ENCODE results near the gene MAFB.

MAFB gene

GRCh38 chr20:40702504-40702903 lies 13.5 kb upstream of the MAFB start:
- DNase-seq, result no peak

GRCh38 chr20:40698744-40699143 lies 9.7 kb upstream of the MAFB start:
- DNase-seq, result no peak

DNA sequence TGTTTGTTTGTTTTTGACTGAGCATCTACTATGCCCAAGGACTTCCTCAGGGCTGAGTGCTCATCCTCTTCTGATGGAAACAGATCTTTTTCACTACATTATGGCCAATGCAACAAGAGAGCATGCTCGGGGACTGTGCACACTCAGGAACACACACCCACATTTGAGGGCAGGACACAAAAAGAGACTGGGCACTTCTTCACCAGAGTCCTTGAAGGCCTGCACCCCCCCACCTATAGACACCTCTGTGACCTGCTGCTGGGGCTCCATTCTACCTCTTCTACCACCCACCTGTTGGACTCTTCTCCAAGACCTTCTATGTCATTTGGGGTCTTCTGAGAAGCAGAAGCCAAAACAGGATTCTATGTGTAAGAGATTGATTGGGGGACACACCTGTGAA lies 9.2 kb upstream of the MAFB start:
- DNase-seq, result no peak

DNA sequence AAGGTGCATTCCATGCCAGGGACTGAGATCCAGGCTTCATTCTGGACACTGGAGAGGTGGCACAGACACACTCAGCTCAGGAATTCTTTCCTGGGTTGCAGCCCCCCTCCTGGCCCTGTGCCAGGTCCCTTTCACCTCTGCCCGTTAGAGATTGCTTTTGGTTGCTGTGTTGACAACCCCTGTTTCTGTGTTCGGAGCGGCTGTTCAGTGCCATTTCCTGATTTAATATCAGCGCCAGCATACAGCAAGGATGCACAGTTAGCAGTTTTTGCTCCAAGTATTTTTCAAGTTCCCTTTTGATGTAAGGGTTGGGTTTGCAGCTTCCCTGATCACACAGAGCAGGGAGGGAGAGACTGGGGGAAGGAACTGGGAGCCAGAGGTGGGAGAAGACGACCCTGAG lies 8.5 kb upstream of the MAFB start:
- DNase-seq, result no peak

DNA sequence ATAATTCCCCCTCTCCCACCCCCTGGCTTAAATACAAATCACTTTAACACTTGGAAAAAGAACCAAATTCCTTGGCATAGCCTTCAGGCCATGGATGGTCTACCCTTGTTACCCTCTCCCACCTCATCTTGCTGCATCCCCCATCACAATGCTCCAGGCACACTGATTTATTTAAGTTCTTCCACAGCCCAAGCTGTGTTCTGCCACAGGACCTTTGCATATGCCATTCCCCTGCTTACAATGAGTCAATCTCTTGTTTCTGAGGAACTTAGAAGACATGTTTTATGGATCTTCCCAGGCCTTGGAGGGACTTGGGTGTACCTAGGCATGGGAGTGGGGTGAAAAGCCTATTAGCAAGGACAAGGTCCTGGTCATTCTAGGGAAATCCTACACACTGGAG lies 6.2 kb upstream of the MAFB start:
- DNase-seq, result no peak

DNA sequence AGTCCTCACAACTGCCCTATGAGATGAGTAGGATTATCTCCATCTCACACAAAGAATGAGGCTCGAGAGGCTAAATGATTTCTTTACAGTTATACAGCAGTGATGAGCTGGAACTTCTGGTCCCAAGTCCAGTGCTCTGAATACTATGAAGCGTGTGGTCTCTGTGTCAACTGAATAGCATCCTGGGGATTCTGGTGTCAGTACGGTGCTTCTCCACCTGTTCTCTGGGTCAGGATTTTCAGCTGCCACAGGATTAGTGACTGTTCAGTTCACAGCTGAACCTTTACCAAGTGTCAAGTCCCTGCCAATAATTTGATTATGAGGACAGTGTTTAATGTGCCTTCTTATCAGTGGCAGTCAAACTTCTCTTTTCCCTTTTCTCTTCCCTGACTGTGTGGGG lies 5.2 kb upstream of the MAFB start:
- no peak for DNase-seq

GRCh38 chr20:40692240-40693011 lies 3.4 kb upstream of the MAFB start:
- DNase-seq, result no peak

- no peak for DNase-seq
Measured at GRCh38 chr20:40691566-40692239, 2.7 kb upstream of the MAFB start.

DNA sequence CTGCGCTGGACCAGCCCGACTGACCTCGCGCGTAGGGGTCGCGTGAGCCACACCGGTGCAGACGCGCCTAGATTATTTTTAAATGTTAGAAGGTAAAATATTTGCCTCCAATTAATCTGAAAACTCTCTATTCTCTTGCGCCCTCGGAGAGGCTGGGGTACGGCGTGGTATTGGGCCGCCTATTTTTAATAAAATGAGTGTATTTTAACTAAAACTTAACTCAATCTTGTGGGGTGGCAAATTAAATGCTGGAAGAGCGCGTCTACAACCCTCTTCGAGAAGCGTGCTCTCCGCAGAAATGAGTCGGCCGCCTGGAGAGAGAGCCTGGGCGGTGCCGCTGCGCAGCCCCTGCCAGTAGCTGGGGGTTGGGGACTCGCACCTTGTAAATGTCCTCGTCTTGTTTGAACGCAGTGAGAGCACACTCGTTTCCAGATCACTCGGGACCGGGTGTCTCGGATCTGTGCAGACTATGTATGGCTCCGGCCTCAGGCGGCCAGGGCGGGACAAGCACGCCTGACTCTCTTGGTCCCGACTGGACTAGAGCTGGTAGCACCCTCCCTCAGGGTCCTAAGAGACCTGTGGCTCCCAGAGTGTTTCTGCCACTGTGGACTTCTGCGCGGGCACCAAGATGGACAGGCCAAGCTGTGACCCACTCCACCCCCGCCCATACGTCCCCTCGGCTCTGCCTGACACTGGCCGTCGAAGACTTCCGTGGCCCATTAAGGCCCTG lies 2.0 kb upstream of the MAFB start:
- no peak for DNase-seq

- DNase-seq, result peak; percentile 20 to 50
Measured at GRCh38 chr20:40689943-40690835, 1.2 kb upstream of the MAFB start.

- DNase-seq, result no peak
Measured at GRCh38 chr20:40688129-40689099, 622 bp downstream of the MAFB start.

- DNase-seq, result no peak
Measured at GRCh38 chr20:40687384-40688128, 1.5 kb downstream of the MAFB start.

- DNase-seq, result no peak
Measured at GRCh38 chr20:40686893-40687292, 2.1 kb downstream of the MAFB start.

DNA sequence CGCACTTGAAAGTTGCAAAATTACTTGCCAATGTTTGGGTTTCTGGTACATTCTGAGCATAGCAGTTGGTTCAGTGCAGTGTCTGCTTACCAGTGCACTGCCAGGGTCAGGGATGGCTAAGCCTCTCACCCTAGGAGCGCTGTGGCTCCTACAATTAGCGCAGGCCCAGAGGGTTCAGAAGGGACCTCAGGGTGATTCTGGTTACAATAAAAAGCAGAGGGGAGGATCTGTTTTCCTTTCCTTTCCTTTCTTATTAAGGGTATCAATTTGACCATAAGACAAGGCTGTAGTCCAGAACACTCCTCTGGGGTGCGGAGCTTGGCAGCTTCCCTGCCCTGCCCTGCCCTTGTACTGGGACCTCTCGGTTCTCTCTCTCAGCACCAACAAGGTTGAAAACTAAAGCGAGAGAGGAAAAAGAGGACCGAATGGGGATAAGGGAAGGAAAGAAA lies 2.6 kb downstream of the MAFB start:
- DNase-seq, result no peak

DNA sequence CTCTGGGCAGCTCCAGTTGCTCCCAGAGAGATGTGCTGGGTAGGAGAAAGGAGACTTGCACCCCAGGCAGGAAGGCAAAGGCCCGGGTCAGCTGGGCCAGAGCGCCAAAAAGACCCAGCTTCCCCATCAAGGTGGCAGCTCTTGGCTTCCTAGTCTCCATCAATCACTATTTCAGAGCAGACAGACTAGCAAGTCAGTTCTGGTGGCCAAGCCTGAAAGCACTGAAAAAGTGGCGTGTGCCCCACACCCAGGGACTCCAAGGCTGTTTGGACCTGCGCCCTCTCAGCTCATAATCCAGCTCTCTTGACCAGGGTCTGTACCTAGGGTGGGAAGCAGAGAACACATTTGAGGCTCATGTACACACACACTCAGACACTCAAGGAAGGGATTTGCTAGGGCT lies 3.7 kb downstream of the MAFB start:
- DNase-seq, result no peak

GRCh38 chr20:40683894-40684268 lies 5.2 kb downstream of the MAFB start:
- DNase-seq, result no peak

DNA sequence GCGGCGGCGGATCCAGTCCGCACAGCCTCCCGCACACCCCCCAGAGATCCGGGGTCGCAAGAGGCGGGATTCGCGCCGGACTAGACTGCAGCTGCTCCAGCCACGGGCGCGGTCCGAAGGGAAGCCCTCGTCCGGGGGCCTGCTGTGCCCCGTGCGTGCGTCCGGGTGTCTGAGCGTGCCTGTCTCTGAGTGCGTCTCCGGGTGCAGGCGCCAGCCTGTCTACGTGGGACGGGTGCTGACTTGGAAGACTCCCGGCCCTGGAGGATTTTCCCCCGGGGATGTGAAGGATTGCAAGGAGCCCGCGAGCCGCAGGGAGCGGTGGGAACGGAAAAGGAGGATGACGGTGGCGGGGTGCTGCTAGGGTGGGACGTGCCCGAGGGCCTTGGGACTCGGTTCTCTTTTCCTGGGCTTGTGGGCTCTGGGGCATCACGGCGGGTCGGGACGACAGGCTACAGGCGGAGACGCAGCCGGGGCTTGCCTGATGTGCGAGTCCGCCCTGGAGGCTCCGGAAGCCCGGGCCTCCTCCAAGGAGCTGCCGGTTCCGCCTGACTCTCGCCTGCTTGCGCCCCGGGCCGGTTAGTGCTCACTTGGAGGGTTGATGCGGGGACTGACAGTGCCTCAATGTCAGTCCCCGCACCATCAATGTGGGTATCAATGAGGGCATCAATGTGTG lies 5.7 kb downstream of the MAFB start:
- no peak for DNase-seq

DNA sequence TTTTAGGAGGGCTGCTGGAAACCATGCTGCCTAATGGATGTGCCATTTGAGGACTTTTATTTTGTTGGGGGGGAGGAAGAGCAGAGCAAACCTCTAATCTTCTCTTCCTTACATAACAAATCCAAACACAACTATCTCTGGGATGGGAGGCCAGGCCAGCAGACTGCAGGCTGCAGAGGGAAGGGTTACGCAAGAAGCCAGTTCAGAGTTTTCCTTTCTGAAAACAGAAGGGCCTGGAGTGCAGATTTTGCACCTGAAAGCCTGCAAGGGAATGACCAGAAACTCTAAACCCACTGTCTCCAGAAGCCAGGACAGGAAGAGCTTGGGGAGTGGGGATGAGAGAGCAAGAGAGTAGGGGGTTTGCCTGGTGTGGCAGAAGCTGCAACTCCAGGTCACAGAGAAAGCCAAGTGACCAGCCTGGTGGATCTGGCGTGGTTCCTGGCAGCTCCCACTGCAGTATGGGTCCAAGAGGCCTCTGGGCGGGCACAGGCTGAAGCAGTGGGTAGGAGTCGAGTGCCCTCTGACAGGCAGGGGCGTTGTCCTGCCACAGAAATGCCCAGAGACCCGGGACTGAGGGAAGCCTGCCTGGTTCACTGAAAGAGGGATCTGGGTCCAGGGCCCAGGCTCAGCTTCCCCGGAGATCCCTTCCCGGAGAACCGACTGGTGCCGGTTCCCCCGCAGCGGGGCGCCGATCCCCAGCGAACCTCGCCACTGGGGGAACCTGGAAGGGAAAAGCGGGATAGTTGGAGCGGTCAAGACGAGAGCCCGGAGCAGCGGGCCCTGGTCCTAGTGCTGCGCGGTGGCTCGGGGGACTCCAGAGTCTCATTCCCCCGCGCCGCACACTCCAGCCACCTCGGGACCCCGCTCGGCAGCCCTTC lies 6.7 kb downstream of the MAFB start:
- no peak for DNase-seq

DNA sequence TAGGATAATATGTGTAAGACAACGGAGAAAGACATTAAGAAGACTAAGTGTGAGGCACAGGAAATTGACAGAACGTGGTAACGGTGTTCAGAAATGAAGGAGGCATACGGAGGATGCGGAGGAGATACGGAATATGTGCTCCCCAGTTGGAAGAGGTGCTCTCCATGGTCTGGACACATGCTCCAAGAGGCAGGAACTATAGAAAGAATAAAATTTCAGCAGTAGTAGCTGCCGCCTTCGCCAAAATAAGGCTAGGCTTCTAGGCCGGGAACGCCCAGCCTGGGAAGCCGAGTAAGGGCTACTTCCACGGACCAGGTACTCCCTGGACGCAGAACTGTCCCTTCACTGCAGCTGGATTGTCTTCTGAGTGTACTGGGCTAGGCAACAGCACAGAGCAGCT lies 7.4 kb downstream of the MAFB start:
- DNase-seq, result no peak
